ENCODE data around the gene RAPGEF4. TPM values are rescaled to one million over a fixed set of nuclear protein-coding genes. Genes with fewer than 3 reads are reported as not detected.

The RAPGEF4 gene
- total and polyA plus RNA-seq, 2 of the 13 experiments (the other 11 are each of a cell fraction or from before 2014, with no cell fraction given): 0.78 to 0.91 TPM

- TF ChIP-seq ZNF280D (CRISPR knock-in tag; IDR thresholded peaks at IDR 0.05) (no peak), JUND (CRISPR knock-in tag; IDR thresholded peaks at IDR 0.05) (no peak), PHB2 (IDR thresholded peaks at IDR 0.05; ENCODE audit: partially characterized antibody) (no peak), HNF1A (IDR thresholded peaks at IDR 0.05; ENCODE audit: low read depth) (no peak), HNF1A (CRISPR knock-in tag; IDR thresholded peaks at IDR 0.05; ENCODE audit: borderline replicate concordance) (no peak), KDM5A (IDR thresholded peaks at IDR 0.05; ENCODE audit: borderline replicate concordance, low read length) (no peak), YY1 (IDR thresholded peaks at IDR 0.05; ENCODE audit: insufficient read depth, insufficient replicate concordance, low read depth, low read length) (no peak)
Observed at GRCh38 chr2:172885996-172886395, 150.4 kb downstream of the RAPGEF4 start (continued).

Data from HepG2 (cell line).